K562 (cell line): ENCODE results near the gene ADAP1. TPM values are rescaled to one million over a fixed set of nuclear protein-coding genes. Genes with fewer than 3 reads are reported as not detected.

Experiments used
- GTF2E2 ChIP-seq: fragments of 200-800 bp; sonication (Bioruptor generic); IDR thresholded peaks from 2 replicates; pipeline ENCODE4 v1.6.1; 2016; ENCODE audit warnings: missing genetic modification characterization, missing compliant biosample characterization
- POLR2AphosphoS5 ChIP-seq: IDR thresholded peaks from 2 replicates; pipeline ENCODE4 v1.6.1; 2011; ENCODE audit warnings: mild to moderate bottlenecking, low read depth, low read length, moderate library complexity; ENCODE audit not compliant: control insufficient read depth, insufficient read depth
- RCOR1 ChIP-seq, 2 experiments: IDR thresholded peaks; 2 replicates each; pipeline ENCODE4 v1.6.1; 2012; ENCODE audit warnings: low read depth in 2 of 2, low read length in 2 of 2, borderline replicate concordance in 1 of 2, improper control_type of control experiment in 1 of 2
- polyA plus RNA-seq, 8 experiments: library from polyadenylated mRNA; depleted of rRNA in 4 of 8; stranded (reverse) in 5 of 8; unstranded in 3 of 8; fragments of >200 nt; fragmentation: Nextera tagmentation in 2 of 8; fragmentation: Illumina TruSeq in 1 of 8; extraction: Ambion mirVana in 2 of 8; extraction: Trizol in 1 of 8; gene quantifications; 2 replicates each; pipeline versions ENCODE4 v1.2.1 to v1.2.3, GENCODE V29; 2011 to 2014; ENCODE audit warnings: inconsistent platforms in 1 of 8, missing spikeins in 1 of 8
- total RNA-seq, 7 experiments: library from RNA; depleted of rRNA in 6 of 7; stranded (reverse); fragments of >200 nt in 6 of 7; fragmentation: Illumina TruSeq in 2 of 7; extraction: Trizol in 2 of 7; gene quantifications; 2 replicates each; pipeline versions ENCODE4 v1.2.1 to v1.2.3, GENCODE V29; 2011 to 2021; ENCODE audit warnings: low replicate concordance in 1 of 7
- TF ChIP-seq, protein P1 (sequence below): fragments of 450-650 bp; IDR thresholded peaks from 2 replicates; pipeline ENCODE4 v1.6.1; 2016; ENCODE audit warnings: mild to moderate bottlenecking, moderate library complexity
- TF ChIP-seq, protein P2 (sequence below): fragments of 250-450 bp; sonication (Bioruptor Pico); IDR thresholded peaks from 2 replicates; pipeline ENCODE4 v1.4.0; 2020; ENCODE audit warnings: mild to moderate bottlenecking, moderate library complexity
- TF ChIP-seq, protein P3 (sequence below): sonication (generic); formaldehyde crosslinking; IDR thresholded peaks from 2 replicates; pipeline ENCODE4 v1.9.0; 2022; ENCODE audit warnings: mild to moderate bottlenecking, missing genetic modification reagents
- TF ChIP-seq, protein P4 (sequence below): sonication (generic); formaldehyde crosslinking; IDR thresholded peaks from 2 replicates; pipeline ENCODE4 v1.8.0; 2022; ENCODE audit warnings: mild to moderate bottlenecking, missing genetic modification reagents

The ADAP1 gene
- total and polyA plus RNA-seq, 9 of the 15 experiments (the other 6 are each of a cell fraction or from before 2014, with no cell fraction given): 0.27 to 1.4 (median 0.52) TPM; not detected in 3

DNA sequence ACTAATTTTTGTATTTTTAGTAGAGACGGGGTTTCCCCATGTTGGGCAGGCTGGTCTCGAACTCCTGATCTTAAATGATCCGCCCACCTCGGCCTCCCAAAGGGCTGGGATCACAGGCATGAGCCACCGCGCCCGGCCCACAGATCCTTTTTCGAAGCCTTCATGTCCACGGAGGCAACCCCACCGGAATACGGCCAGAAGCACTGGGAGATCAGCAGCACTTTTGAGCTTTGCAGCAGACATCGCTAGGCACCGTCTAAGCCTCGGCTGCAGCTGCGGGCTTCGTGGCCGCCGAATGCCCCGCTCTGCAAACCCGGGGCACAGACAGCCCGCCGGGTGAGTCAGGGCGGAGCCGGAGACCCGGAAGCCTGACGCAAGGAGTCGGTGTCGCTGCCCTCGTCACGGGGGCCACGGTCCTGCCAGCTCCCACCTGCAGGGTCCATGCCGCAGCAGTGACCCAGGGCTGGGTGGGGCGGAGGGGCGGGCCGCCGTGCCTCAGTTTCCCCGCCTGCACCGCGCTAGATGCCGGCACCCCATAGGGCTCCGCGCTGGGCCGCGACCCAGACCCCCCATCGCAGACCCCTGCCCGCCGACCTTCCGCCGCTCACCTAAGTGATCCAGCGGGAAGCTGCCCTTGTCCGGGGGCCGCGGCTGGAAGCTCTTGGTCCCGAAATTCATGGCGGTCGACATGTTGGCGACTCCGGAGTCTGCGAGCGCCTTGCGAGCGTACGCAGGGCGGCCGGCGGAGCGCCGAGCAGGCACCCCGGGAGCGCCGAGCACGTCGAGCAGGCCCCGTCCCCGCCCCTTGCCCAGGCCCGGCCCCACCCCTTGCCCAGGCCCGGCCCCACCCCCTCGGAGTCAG, 20.6 kb upstream of the ADAP1 start, which contains the start of gene COX19 (continued):
- TF ChIP-seq, protein P1, sequence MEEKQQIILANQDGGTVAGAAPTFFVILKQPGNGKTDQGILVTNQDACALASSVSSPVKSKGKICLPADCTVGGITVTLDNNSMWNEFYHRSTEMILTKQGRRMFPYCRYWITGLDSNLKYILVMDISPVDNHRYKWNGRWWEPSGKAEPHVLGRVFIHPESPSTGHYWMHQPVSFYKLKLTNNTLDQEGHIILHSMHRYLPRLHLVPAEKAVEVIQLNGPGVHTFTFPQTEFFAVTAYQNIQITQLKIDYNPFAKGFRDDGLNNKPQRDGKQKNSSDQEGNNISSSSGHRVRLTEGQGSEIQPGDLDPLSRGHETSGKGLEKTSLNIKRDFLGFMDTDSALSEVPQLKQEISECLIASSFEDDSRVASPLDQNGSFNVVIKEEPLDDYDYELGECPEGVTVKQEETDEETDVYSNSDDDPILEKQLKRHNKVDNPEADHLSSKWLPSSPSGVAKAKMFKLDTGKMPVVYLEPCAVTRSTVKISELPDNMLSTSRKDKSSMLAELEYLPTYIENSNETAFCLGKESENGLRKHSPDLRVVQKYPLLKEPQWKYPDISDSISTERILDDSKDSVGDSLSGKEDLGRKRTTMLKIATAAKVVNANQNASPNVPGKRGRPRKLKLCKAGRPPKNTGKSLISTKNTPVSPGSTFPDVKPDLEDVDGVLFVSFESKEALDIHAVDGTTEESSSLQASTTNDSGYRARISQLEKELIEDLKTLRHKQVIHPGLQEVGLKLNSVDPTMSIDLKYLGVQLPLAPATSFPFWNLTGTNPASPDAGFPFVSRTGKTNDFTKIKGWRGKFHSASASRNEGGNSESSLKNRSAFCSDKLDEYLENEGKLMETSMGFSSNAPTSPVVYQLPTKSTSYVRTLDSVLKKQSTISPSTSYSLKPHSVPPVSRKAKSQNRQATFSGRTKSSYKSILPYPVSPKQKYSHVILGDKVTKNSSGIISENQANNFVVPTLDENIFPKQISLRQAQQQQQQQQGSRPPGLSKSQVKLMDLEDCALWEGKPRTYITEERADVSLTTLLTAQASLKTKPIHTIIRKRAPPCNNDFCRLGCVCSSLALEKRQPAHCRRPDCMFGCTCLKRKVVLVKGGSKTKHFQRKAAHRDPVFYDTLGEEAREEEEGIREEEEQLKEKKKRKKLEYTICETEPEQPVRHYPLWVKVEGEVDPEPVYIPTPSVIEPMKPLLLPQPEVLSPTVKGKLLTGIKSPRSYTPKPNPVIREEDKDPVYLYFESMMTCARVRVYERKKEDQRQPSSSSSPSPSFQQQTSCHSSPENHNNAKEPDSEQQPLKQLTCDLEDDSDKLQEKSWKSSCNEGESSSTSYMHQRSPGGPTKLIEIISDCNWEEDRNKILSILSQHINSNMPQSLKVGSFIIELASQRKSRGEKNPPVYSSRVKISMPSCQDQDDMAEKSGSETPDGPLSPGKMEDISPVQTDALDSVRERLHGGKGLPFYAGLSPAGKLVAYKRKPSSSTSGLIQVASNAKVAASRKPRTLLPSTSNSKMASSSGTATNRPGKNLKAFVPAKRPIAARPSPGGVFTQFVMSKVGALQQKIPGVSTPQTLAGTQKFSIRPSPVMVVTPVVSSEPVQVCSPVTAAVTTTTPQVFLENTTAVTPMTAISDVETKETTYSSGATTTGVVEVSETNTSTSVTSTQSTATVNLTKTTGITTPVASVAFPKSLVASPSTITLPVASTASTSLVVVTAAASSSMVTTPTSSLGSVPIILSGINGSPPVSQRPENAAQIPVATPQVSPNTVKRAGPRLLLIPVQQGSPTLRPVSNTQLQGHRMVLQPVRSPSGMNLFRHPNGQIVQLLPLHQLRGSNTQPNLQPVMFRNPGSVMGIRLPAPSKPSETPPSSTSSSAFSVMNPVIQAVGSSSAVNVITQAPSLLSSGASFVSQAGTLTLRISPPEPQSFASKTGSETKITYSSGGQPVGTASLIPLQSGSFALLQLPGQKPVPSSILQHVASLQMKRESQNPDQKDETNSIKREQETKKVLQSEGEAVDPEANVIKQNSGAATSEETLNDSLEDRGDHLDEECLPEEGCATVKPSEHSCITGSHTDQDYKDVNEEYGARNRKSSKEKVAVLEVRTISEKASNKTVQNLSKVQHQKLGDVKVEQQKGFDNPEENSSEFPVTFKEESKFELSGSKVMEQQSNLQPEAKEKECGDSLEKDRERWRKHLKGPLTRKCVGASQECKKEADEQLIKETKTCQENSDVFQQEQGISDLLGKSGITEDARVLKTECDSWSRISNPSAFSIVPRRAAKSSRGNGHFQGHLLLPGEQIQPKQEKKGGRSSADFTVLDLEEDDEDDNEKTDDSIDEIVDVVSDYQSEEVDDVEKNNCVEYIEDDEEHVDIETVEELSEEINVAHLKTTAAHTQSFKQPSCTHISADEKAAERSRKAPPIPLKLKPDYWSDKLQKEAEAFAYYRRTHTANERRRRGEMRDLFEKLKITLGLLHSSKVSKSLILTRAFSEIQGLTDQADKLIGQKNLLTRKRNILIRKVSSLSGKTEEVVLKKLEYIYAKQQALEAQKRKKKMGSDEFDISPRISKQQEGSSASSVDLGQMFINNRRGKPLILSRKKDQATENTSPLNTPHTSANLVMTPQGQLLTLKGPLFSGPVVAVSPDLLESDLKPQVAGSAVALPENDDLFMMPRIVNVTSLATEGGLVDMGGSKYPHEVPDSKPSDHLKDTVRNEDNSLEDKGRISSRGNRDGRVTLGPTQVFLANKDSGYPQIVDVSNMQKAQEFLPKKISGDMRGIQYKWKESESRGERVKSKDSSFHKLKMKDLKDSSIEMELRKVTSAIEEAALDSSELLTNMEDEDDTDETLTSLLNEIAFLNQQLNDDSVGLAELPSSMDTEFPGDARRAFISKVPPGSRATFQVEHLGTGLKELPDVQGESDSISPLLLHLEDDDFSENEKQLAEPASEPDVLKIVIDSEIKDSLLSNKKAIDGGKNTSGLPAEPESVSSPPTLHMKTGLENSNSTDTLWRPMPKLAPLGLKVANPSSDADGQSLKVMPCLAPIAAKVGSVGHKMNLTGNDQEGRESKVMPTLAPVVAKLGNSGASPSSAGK: peak; percentile 71
- TF ChIP-seq, protein P2, sequence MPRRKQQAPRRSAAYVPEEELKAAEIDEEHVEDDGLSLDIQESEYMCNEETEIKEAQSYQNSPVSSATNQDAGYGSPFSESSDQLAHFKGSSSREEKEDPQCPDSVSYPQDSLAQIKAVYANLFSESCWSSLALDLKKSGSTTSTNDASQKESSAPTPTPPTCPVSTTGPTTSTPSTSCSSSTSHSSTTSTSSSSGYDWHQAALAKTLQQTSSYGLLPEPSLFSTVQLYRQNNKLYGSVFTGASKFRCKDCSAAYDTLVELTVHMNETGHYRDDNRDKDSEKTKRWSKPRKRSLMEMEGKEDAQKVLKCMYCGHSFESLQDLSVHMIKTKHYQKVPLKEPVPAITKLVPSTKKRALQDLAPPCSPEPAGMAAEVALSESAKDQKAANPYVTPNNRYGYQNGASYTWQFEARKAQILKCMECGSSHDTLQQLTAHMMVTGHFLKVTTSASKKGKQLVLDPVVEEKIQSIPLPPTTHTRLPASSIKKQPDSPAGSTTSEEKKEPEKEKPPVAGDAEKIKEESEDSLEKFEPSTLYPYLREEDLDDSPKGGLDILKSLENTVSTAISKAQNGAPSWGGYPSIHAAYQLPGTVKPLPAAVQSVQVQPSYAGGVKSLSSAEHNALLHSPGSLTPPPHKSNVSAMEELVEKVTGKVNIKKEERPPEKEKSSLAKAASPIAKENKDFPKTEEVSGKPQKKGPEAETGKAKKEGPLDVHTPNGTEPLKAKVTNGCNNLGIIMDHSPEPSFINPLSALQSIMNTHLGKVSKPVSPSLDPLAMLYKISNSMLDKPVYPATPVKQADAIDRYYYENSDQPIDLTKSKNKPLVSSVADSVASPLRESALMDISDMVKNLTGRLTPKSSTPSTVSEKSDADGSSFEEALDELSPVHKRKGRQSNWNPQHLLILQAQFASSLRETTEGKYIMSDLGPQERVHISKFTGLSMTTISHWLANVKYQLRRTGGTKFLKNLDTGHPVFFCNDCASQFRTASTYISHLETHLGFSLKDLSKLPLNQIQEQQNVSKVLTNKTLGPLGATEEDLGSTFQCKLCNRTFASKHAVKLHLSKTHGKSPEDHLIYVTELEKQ (CRISPR knock-in tag): no peak
- TF ChIP-seq RCOR1 (IDR thresholded peaks at IDR 0.05; ENCODE audit: borderline replicate concordance in 1 of 2, low read depth in 2 of 2, low read length in 2 of 2) (peak in 1 of 2 experiments; percentile 47; a peak in 1 of 4 replicates), GTF2E2 (0 out of 2 replicates have a peak, but pooled peaks have one; percentile 35), POLR2AphosphoS5 (peak; percentile 85)
- TF ChIP-seq, protein P3, sequence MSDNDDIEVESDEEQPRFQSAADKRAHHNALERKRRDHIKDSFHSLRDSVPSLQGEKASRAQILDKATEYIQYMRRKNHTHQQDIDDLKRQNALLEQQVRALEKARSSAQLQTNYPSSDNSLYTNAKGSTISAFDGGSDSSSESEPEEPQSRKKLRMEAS (CRISPR knock-in tag): peak; percentile 70; the same call in 1 of the 2 replicates
- TF ChIP-seq, protein P4, sequence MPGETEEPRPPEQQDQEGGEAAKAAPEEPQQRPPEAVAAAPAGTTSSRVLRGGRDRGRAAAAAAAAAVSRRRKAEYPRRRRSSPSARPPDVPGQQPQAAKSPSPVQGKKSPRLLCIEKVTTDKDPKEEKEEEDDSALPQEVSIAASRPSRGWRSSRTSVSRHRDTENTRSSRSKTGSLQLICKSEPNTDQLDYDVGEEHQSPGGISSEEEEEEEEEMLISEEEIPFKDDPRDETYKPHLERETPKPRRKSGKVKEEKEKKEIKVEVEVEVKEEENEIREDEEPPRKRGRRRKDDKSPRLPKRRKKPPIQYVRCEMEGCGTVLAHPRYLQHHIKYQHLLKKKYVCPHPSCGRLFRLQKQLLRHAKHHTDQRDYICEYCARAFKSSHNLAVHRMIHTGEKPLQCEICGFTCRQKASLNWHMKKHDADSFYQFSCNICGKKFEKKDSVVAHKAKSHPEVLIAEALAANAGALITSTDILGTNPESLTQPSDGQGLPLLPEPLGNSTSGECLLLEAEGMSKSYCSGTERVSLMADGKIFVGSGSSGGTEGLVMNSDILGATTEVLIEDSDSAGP (CRISPR knock-in tag): peak; percentile 41; the same call in 1 of the 2 replicates
